GM10266 (cell line): ENCODE measurements around the gene CPNE6.
A peak's percentile ranks its signal among the peaks of the same experiment; 100 is the strongest.
"Not testable (repeated sequence)": the region's sequence is repeated elsewhere in the genome, so short reads cannot be mapped to it uniquely, and the experiment has no call there.

Source experiments
- DNase-seq: peaks from one replicate; pipeline ENCODE4 v3.0.0; 2012; ENCODE audit errors: extremely low spot score
- CTCF ChIP-seq: IDR thresholded peaks from 2 replicates; pipeline ENCODE4 v1.5.1; 2012; ENCODE audit warnings: mild to moderate bottlenecking, low read depth; ENCODE audit not compliant: control insufficient read depth, insufficient read depth; ENCODE audit errors: missing control alignments

Gene CPNE6

DNA sequence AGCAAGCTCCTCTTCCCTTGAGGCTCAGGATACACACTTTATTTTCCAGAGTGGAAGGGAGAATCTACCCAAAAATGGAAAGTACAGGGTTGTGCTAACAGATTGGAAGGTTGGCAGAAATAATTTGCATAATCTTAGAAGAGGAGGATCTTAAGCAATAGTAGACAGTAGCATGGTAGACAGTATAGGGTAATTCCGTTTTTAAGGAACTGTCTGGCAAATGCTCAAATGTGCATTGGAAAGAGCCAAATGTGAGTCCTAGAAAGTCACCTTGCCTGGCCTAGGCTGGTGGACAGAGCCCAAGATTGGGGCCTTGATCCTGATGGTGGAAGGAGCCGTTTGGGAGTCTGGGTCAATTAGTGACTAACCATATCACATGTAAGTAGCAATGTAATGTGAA is 32.7 kb upstream of the CPNE6 start:
- no peak for DNase-seq
- TF ChIP-seq CTCF: no peak

DNA sequence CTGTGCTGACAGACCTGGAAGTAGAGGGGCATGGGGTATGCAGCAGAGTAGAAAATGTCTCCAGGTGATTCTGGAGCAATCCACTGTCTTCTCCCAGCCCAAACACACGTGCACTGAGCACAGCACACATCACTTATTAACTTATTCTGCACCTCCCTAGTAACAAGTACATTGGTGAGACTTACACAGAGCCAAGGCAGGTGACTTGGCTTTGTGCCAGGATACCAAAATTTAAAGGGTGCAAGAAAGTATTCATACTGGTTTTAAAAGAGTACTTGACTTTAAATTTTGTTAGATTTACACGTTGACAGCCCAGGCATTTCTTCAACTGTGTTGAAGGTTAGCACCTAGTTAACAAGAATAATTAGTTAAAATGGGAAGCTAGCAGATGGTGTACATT is 30.7 kb upstream of the CPNE6 start:
- no peak for DNase-seq
- TF ChIP-seq CTCF: no peak

- no peak for TF ChIP-seq CTCF
- no peak for DNase-seq
These were observed 28.6 kb upstream of the CPNE6 start for GRCh38 chr14:24042746-24043145.

GRCh38 chr14:24049002-24049401 is 22.4 kb upstream of the CPNE6 start:
- not testable (repeated sequence) for DNase-seq

DNA sequence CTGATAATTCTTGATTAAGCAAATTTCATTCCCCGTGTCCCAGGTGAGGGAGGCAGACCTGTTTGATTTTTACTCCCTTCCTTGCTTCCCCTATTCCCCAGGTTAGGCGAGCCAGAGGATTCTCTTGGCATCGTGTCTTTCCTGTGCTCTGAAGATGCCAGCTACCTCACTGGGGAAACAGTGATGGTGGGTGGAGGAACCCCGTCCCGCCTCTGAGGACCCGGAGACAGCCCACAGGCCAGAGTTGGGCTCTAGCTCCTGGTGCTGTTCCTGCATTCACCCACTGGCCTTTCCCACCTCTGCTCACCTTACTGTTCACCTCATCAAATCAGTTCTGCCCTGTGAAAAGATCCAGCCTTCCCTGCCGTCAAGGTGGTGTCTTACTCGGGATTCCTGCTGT is 20.6 kb upstream of the CPNE6 start:
- not testable (repeated sequence) for DNase-seq

- no peak for TF ChIP-seq CTCF
- DNase-seq: no peak
These were observed 20.1 kb upstream of the CPNE6 start for GRCh38 chr14:24051176-24051788.

- peak; percentile 90 for DNase-seq
- no peak for TF ChIP-seq CTCF
These were observed 19.3 kb upstream of the CPNE6 start, which contains the start of gene CARMIL3 for GRCh38 chr14:24051789-24052655. Gene CARMIL3, plus strand, starts transcription at chr14:24052009. Its CDS starts 145 bp downstream, at chr14:24052154.
